PC-3 (cell line): Measurements from ENCODE around the gene DCBLD1. TPM values are rescaled to one million over a fixed set of nuclear protein-coding genes. Genes with fewer than 3 reads are reported as not detected.

Experiments
- ATAC-seq: fragments of 200-7000 bp; cut with Tn5 transposase; 2 replicates; pipeline ENCODE4 v1.9.1; 2020; ENCODE audit warnings: mild to moderate bottlenecking, moderate library complexity
- BruUV-seq: library from RNA; stranded (reverse); fragments of 400-500 nt; replicated peaks from 2 replicates; lab custom pipeline; 2021; lab: Mats Ljungman, UMichigan
- CTCF ChIA-PET: fragments of 300-600 bp; sonication (Branson Sonifier 250); formaldehyde crosslinking; loops from one replicate; lab custom pipeline; 2022; ENCODE audit warnings: antibody characterized with exemption; lab: Charles Lee
- POLR2A ChIA-PET: fragments of 300-600 bp; sonication (Branson Sonifier 250); formaldehyde crosslinking; loops from one replicate; lab custom pipeline; 2022; ENCODE audit warnings: antibody characterized with exemption; ENCODE audit not compliant: unreplicated experiment; lab: Charles Lee
- DNase-seq: peaks from one replicate; pipeline ENCODE4 v3.0.0-alpha.2; 2015
- H2AFZ ChIP-seq: fragments of 300-600 bp; sonication (generic); 2 replicates; pipeline ENCODE4 v1.6.0; 2016; ENCODE audit warnings: antibody characterized with exemption, low read length
- H3F3A ChIP-seq: fragments of 300-600 bp; sonication (generic); one replicate; pipeline ENCODE4 v1.6.0; 2017; ENCODE audit warnings: antibody characterized with exemption, low read length, control low read depth, mild to moderate bottlenecking; ENCODE audit not compliant: unreplicated experiment
- H3K27ac ChIP-seq: fragments of 300-600 bp; sonication (generic); 2 replicates; pipeline ENCODE4 v1.5.1; 2016; ENCODE audit warnings: mild to moderate bottlenecking, low read length
- H3K27me3 ChIP-seq: fragments of 300-600 bp; sonication (generic); 2 replicates; pipeline ENCODE4 v1.6.1; 2016; ENCODE audit warnings: low read length, mixed read lengths
- H3K36me3 ChIP-seq: fragments of 300-600 bp; sonication (generic); 2 replicates; pipeline ENCODE4 v1.6.1; 2016; ENCODE audit warnings: low read depth, mixed run types, low read length, mixed read lengths
- H3K4me1 ChIP-seq: fragments of 300-600 bp; sonication (generic); 2 replicates; pipeline ENCODE4 v1.5.1; 2016; ENCODE audit warnings: low read length; ENCODE audit not compliant: insufficient read depth
- H3K4me2 ChIP-seq: fragments of 300-600 bp; sonication (generic); 2 replicates; pipeline ENCODE4 v1.6.0; 2016; ENCODE audit warnings: low read length
- H3K4me3 ChIP-seq: fragments of 300-600 bp; sonication (generic); 2 replicates; pipeline ENCODE4 v1.5.1; 2016; ENCODE audit warnings: mild to moderate bottlenecking, low read length, mixed read lengths
- H3K79me2 ChIP-seq: fragments of 300-600 bp; sonication (generic); 2 replicates; pipeline ENCODE4 v1.6.1; 2017; ENCODE audit warnings: low read length, mixed read lengths
- H3K9ac ChIP-seq: fragments of 300-600 bp; sonication (generic); 2 replicates; pipeline ENCODE4 v1.6.0; 2016; ENCODE audit warnings: mild to moderate bottlenecking, low read length
- H3K9me2 ChIP-seq: fragments of 300-600 bp; sonication (generic); replicated peaks from 2 replicates; pipeline ENCODE4 v1.6.1; 2016; ENCODE audit warnings: mixed run types, low read length, mixed read lengths
- H3K9me3 ChIP-seq: fragments of 300-600 bp; sonication (generic); 2 replicates; pipeline ENCODE4 v1.6.1; 2016; ENCODE audit warnings: low read length, mixed read lengths
- H4K20me1 ChIP-seq: fragments of 300-600 bp; sonication (generic); 2 replicates; pipeline ENCODE4 v1.6.1; 2016; ENCODE audit warnings: low read length, mixed read lengths
- CTCF ChIP-seq: fragments of 300-600 bp; sonication (generic); conservative IDR thresholded peaks from 2 replicates; pipeline ENCODE4 v1.5.1; 2017; ENCODE audit warnings: antibody characterized with exemption, low read depth, mild to moderate bottlenecking, low read length
- EZH2 ChIP-seq: fragments of 300-600 bp; sonication (generic); IDR thresholded peaks from one replicate; pipeline ENCODE4 v1.6.1; 2017; ENCODE audit warnings: antibody characterized with exemption, mild to moderate bottlenecking, low read length; ENCODE audit not compliant: unreplicated experiment
- EZH2phosphoT487 ChIP-seq: fragments of 300-600 bp; sonication (generic); IDR thresholded peaks from 2 replicates; pipeline ENCODE4 v1.6.1; 2018; ENCODE audit warnings: mild to moderate bottlenecking, antibody characterized with exemption, low read length, borderline replicate concordance
- intact Hi-C: fragments of 100-400 bp; cut with micrococcal nuclease; formaldehyde crosslinking; loops from 2 replicates; pipeline ENCODE4 v1.9.0; 2023
- total RNA-seq: library from RNA; depleted of rRNA; stranded (reverse); fragments of >200 nt; gene quantifications from 2 replicates; pipeline ENCODE4 v1.2.3, GENCODE V29; 2014

DCBLD1 gene
- total RNA-seq, 1 experiment from 2014 or later = 35.9 TPM

- H3K4me3 ChIP-seq = no peak overlapping the region
- H3K36me3 ChIP-seq = no peaks in the 10 kb centered on the region; the same call in none of the 2 replicates
- CTCF ChIA-PET = no interaction called here
- POLR2A ChIA-PET = no interaction called here
- no peaks in the 10 kb centered on the region for H3F3A ChIP-seq
- DNase-seq (no peak), ATAC-seq (peak; percentile 46; the same call in 1 of the 2 replicates)
- peaks cover 14% of the 10 kb centered on the region for H3K79me2 ChIP-seq
- no peaks in the 10 kb centered on the region for H3K9me3 ChIP-seq
- no peak overlapping the region for H3K9ac ChIP-seq
- no TSS peak for BruUV-seq
- H3K9me2 ChIP-seq = no peaks in the 10 kb centered on the region
- no peaks in the 10 kb centered on the region; the same call in 1 of the 2 replicates for H3K4me1 ChIP-seq
- H3K27ac ChIP-seq = no peak overlapping the region
- no peak for TF ChIP-seq CTCF
- no peak for TF ChIP-seq EZH2phosphoT487
- no peak for TF ChIP-seq EZH2
- H4K20me1 ChIP-seq = no peaks in the 10 kb centered on the region
- no peak overlapping the region for H3K4me2 ChIP-seq
- H2AFZ ChIP-seq = no peak overlapping the region
- intact Hi-C loops = no loop called here
- no peaks in the 10 kb centered on the region for H3K27me3 ChIP-seq
Observed at GRCh38 chr6:117506180-117506835, 23.8 kb downstream of the DCBLD1 start.

DNA sequence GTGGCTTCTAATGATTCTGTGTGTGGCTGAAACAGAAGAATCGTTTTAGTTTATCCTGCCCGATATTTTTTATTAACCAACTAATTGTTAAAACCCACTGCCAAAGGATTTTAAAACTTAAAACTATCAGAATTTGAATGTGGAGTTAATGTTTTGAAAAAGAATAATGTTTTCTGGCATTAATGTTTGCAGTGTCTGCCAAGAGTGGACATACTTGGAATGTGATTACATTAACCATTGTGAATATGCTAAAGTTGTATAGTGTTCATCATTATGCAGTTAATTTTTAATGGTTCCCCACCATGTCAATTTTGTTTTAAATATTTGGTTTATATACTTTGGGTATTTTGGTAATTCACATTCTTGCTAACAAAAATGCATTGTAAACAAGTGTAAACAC is 24.4 kb downstream of the DCBLD1 start:
- no peaks in the 10 kb centered on the region for H4K20me1 ChIP-seq
- ATAC-seq = no peak
- BruUV-seq = no TSS peak
- H3K79me2 ChIP-seq = peaks cover 8% of the 10 kb centered on the region
- no peaks in the 10 kb centered on the region; the same call in none of the 2 replicates for H3K36me3 ChIP-seq
- H2AFZ ChIP-seq = no peak overlapping the region
- no peak overlapping the region for H3K27ac ChIP-seq
- H3K9me2 ChIP-seq = no peaks in the 10 kb centered on the region
- no peak overlapping the region for H3K4me2 ChIP-seq
- H3K4me1 ChIP-seq = no peaks in the 10 kb centered on the region; the same call in 1 of the 2 replicates
- DNase-seq = no peak
- intact Hi-C loops = no loop called here
- TF ChIP-seq EZH2 (no peak), CTCF (no peak), EZH2phosphoT487 (no peak)
- no peaks in the 10 kb centered on the region for H3K27me3 ChIP-seq
- no peaks in the 10 kb centered on the region for H3F3A ChIP-seq
- H3K9ac ChIP-seq = no peak overlapping the region
- no peak overlapping the region for H3K4me3 ChIP-seq
- ChIA-PET CTCF (no interaction called here), POLR2A (no interaction called here)
- no peaks in the 10 kb centered on the region for H3K9me3 ChIP-seq

DNA sequence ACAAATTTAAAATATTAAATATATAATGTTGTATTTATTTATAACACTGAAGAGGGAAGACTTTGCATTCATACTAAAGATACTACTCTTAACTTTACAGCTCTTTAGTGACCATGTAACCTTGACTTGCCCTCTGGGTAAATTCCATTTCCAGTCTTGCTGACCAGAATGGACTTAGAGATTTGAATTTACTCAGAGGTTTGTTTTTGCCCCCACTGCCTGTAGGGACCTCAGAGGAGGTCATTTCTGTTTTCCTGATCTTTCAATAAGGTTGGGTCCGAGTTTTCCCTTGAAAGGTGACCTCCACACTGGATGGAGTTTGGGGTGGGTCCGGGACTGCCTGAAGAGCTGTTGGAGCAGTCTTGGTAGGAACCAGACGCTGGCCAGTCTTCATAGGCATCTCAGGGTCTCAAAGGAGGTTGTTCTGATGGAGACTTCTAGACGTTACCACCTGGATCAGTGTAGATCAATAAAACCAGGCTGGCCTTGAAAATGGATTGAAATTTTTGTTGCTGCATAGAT is 26.0 kb downstream of the DCBLD1 start:
- ATAC-seq = no peak
- intact Hi-C loops = no loop called here
- CTCF ChIA-PET = no interaction called here
- H3K9me2 ChIP-seq = no peaks in the 10 kb centered on the region
- H3K79me2 ChIP-seq = no peaks in the 10 kb centered on the region
- H3K4me3 ChIP-seq = no peak overlapping the region
- POLR2A ChIA-PET = no interaction called here
- no peak overlapping the region for H2AFZ ChIP-seq
- H4K20me1 ChIP-seq = no peaks in the 10 kb centered on the region
- H3K9ac ChIP-seq = no peak overlapping the region
- no peaks in the 10 kb centered on the region for H3K9me3 ChIP-seq
- TF ChIP-seq EZH2phosphoT487 (no peak), CTCF (no peak), EZH2 (no peak)
- no peaks in the 10 kb centered on the region for H3K27me3 ChIP-seq
- H3F3A ChIP-seq = no peaks in the 10 kb centered on the region
- DNase-seq = no peak
- H3K4me1 ChIP-seq = no peaks in the 10 kb centered on the region; the same call in 1 of the 2 replicates
- no TSS peak for BruUV-seq
- no peak overlapping the region for H3K4me2 ChIP-seq
- H3K36me3 ChIP-seq = no peaks in the 10 kb centered on the region; the same call in none of the 2 replicates
- H3K27ac ChIP-seq = no peak overlapping the region
